Chondrocyte (in vitro differentiated cells): ENCODE measurements around the gene XPNPEP3. TPM values are rescaled to one million over a fixed set of nuclear protein-coding genes. Genes with fewer than 3 reads are reported as not detected.
A peak's percentile ranks its signal among the peaks of the same experiment; 100 is the strongest.

Experiments used
- DNase-seq: peaks from one replicate; pipeline ENCODE4 v3.0.0; 2021; ENCODE audit warnings: mixed read lengths, low spot score
- H3K27ac Mint-ChIP-seq: one replicate; pipeline ENCODE4 v1.8.0; 2021; ENCODE audit warnings: mild to moderate bottlenecking, moderate library complexity, mixed read lengths; ENCODE audit not compliant: unreplicated experiment
- H3K27me3 Mint-ChIP-seq: 2 replicates; pipeline ENCODE4 v1.8.0; 2021; ENCODE audit warnings: low read depth, mixed read lengths
- H3K36me3 Mint-ChIP-seq: 2 replicates; pipeline ENCODE4 v1.8.0; 2021; ENCODE audit warnings: low read depth, mixed read lengths
- H3K4me1 Mint-ChIP-seq: 2 replicates; pipeline ENCODE4 v1.8.0; 2021; ENCODE audit warnings: low read depth, mild to moderate bottlenecking, mixed read lengths
- H3K4me3 Mint-ChIP-seq: one replicate; pipeline ENCODE4 v1.8.0; 2021; ENCODE audit warnings: mild to moderate bottlenecking, moderate library complexity, mixed read lengths; ENCODE audit not compliant: unreplicated experiment
- H3K9me3 Mint-ChIP-seq: 2 replicates; pipeline ENCODE4 v1.8.0; 2021; ENCODE audit warnings: low read depth, mixed read lengths
- long read RNA-seq: library from polyadenylated mRNA; stranded (forward); transcript quantifications from one replicate; pipeline ENCODE4 v2.0.0, GENCODE V29; 2021
- total RNA-seq: library from RNA; stranded (reverse); gene quantifications from 3 replicates; pipeline ENCODE4 v1.2.1, GENCODE V29; 2021
- TF ChIP-seq, protein P1 (sequence below): fragments of 200-600 bp; sonication (generic); IDR thresholded peaks from 2 replicates; pipeline ENCODE4 v1.5.0; 2021; ENCODE audit warnings: antibody characterized with exemption, mild to moderate bottlenecking, moderate library complexity

XPNPEP3 gene
- 14.7 to 24.6 TPM (median 15.3 TPM) in 3 replicates for total RNA-seq
- long read RNA-seq, partial matches to known transcripts, result 1 of 4 reads
- long read RNA-seq, other reads (novel, unspliced or antisense), result 3 of 4 reads

DNA sequence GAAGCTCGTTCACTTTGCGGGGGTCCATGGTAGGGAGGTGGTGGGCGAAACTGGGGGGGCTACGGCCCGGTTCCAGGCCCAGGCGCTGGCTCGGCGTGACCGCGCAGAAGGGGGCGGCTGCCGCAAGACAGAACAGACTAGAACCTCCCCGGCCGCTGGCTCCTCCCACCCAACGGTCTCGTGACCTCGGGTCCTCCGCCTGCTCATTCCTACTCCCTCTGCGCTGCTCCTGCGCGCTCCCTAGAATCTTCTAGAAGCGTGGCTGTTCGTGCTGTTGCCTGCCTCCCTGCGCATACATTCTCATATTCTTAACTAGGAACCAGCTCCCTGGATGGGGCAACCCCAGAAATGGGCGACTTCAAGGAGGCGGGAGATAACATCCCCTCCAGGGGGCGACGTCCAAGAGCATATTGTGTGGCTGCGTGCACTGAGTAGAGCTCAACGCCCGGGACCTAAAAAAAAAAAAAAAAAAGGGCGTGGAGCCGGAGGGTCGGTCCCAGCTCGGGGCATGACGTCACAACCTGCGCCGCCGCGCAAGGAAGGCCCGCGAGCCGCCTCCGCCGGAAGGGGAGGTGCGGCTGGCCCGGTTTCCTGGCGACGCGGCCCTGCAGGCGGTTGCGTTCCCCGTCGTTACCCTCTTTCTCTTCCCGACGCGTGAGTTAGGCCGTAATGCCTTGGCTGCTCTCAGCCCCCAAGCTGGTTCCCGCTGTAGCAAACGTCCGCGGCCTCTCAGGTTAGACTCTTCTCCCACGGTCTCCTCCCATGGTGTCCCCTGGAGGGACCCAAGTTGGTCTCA, at the start of gene XPNPEP3, which contains the start of gene ST13:
XPNPEP3 (plus strand) TSS at position 636 of the 796 bp plus-strand sequence; CDS start at position 670, 34 bp downstream.
ST13 (minus strand) TSS at position 127 of the 796 bp plus-strand sequence; CDS start at position 28, 99 bp downstream.
- Mint-ChIP-seq H3K9me3 (no peaks in the 10 kb centered on the region), H3K4me3 (peak within 1 kb of the TSS; percentile 96), H3K36me3 (peaks cover 1% of the 10 kb centered on the region), H3K4me1 (peaks cover 59% of the 10 kb centered on the region), H3K27me3 (no peaks in the 10 kb centered on the region), H3K27ac (peak within 1 kb of the TSS; percentile 100)
- DNase-seq, result peak; percentile 99
- TF ChIP-seq, protein P1, sequence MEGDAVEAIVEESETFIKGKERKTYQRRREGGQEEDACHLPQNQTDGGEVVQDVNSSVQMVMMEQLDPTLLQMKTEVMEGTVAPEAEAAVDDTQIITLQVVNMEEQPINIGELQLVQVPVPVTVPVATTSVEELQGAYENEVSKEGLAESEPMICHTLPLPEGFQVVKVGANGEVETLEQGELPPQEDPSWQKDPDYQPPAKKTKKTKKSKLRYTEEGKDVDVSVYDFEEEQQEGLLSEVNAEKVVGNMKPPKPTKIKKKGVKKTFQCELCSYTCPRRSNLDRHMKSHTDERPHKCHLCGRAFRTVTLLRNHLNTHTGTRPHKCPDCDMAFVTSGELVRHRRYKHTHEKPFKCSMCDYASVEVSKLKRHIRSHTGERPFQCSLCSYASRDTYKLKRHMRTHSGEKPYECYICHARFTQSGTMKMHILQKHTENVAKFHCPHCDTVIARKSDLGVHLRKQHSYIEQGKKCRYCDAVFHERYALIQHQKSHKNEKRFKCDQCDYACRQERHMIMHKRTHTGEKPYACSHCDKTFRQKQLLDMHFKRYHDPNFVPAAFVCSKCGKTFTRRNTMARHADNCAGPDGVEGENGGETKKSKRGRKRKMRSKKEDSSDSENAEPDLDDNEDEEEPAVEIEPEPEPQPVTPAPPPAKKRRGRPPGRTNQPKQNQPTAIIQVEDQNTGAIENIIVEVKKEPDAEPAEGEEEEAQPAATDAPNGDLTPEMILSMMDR, result peak; percentile 69

DNA sequence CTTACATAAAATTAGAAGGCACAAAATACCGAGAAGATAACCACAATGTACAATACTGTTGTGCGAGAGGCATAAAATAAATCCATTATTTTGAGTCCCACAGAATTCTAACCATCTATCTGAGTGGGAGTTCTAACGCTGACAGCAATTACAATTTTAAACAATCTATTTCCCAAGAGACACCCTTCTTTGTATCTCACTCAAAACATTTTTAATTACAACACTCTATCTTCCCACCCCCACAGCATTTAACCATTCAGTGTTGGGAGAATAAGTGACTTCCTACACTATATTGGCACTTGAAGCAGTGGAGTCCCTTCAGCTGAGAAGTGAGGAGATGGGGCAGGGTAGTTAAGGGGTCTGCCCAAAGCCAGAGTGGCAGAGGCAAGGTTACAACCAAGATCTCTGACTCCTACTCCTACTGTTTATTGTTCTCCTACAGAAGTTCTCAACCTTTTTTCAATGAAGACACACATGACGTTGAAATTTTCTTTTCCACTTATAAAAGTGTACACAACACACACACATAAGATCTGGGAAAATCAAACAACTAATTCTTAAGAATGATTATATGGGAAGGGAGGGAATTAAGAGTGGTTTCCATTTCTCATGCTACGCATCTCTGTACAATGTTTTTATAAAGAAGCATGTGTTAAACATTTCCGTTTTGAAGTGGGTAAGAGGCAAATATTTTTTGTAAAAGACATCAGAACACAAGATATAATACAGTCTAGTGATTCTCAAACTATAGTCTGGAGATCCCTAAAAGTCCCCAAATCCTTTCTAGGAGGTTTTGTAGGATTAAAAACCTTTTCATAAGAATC, 48.7 kb upstream of the XPNPEP3 start:
- no peaks in the 10 kb centered on the region for H3K9me3 Mint-ChIP-seq
- H3K27ac Mint-ChIP-seq, result peak overlapping the region; percentile 84
- DNase-seq, result no peak
- H3K4me3 Mint-ChIP-seq, result peak overlapping the region; percentile 32
- TF ChIP-seq, protein P1, result no peak
- no peaks in the 10 kb centered on the region for H3K27me3 Mint-ChIP-seq
- peaks cover 31% of the 10 kb centered on the region for H3K4me1 Mint-ChIP-seq
- H3K36me3 Mint-ChIP-seq, result no peaks in the 10 kb centered on the region

DNA sequence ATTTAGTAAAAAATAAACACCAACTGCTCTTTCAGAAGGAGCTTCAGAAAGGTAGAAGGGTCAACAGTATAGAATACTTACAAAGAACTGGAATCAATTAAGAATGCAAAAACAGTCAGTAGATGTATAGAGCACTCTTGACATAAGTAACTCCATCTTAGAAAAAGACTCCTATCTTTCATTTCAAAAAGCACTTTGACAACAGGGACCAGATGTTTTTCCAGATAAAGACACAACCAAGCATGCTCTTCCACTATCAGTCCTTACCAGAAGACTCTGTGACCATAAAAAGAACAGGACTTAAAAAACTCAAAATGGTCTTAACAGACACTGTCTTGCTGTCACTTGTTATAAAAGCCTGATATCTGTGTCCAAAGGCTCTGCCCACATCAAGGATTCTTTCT, 43.0 kb upstream of the XPNPEP3 start:
- H3K4me3 Mint-ChIP-seq, result no peak overlapping the region
- no peak for DNase-seq
- H3K27ac Mint-ChIP-seq, result no peak overlapping the region
- TF ChIP-seq, protein P1, result no peak
- H3K4me1 Mint-ChIP-seq, result peaks cover 24% of the 10 kb centered on the region
- no peaks in the 10 kb centered on the region for H3K36me3 Mint-ChIP-seq
- no peaks in the 10 kb centered on the region for H3K9me3 Mint-ChIP-seq
- H3K27me3 Mint-ChIP-seq, result no peaks in the 10 kb centered on the region

DNA sequence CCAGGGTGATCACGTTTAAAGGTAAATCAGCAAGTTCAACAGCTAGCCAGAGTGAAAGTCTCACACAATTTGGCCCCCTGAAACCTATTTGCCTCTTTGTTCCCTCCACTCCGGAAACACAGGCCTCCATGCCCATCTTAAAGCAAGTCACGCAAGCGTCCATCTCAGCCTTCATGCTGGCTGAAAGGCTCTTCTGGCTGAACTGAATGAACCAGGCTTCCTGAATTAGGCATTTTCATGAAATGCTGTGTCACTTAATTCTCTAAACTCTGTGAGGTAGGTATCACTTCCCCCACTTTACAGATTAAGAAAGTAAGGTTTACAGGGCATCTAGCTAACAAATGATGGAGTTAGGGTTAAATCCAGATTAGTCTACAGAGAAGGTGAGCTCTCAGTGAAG, 39.2 kb upstream of the XPNPEP3 start:
- Mint-ChIP-seq H3K36me3 (no peaks in the 10 kb centered on the region), H3K4me1 (peaks cover 28% of the 10 kb centered on the region), H3K27me3 (no peaks in the 10 kb centered on the region), H3K27ac (no peak overlapping the region), H3K4me3 (peak overlapping the region; percentile 96), H3K9me3 (no peaks in the 10 kb centered on the region)
- no peak for DNase-seq
- TF ChIP-seq, protein P1, result no peak

DNA sequence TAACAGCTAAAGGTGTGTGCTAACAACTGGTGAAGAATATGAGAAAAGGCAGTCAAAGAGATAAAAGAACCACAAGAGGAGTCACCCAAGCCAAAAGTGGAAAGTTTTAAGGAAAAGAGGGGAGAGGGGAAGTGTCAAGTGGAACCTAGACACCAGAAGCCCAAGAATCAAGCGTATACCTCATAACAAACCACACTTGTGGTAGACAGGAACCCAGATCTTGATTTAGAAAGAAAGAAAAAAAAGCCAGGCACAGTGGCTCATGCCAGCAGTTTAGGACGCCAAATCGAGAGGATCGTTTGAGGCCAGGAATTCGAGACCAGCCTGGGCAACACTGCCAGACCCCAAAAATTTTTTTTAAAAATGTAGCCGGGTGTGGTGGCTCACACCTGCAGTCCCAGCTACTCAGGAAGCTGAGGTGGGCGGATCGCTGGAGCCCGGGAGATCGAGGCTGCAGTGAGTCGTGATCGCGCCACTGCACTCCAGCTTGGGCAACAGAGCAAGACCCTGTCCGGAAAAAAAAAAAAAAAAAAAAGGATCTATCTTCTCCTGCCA, 38.7 kb upstream of the XPNPEP3 start:
- Mint-ChIP-seq H3K36me3 (no peaks in the 10 kb centered on the region), H3K27ac (peak overlapping the region; percentile 93), H3K4me3 (peak overlapping the region; percentile 96), H3K4me1 (peaks cover 28% of the 10 kb centered on the region), H3K9me3 (no peaks in the 10 kb centered on the region), H3K27me3 (no peaks in the 10 kb centered on the region)
- TF ChIP-seq, protein P1, result no peak
- DNase-seq, result no peak
